ENCODE data around the gene DHX30. TPM values are rescaled to one million over a fixed set of nuclear protein-coding genes. Genes with fewer than 3 reads are reported as not detected.

The DHX30 gene
- total and polyA plus RNA-seq, 9 of the 15 experiments (the other 6 are each of a cell fraction or from before 2014, with no cell fraction given), result 12.3 to 158 (median 79.0) TPM

DNA sequence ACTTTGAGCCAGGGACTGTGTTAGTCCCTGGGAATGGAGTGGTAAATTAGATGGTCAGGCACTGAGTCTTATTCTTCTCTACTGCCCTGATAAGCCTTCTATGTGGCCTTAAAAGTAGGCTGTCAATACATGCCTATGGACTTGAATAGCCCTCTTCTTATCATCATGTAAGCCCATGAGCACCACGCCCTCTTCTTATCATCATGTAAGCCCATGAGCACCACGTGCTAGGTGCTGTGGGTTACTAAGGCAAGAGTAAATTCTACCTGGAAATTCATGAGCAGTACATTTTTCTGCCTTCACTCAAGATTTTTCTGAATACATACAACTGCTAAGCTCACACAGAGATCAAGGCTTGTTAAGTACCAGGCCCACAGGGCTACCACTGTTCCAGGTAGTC, 68.5 kb downstream of the DHX30 start (continued):
- TF ChIP-seq, protein P1, sequence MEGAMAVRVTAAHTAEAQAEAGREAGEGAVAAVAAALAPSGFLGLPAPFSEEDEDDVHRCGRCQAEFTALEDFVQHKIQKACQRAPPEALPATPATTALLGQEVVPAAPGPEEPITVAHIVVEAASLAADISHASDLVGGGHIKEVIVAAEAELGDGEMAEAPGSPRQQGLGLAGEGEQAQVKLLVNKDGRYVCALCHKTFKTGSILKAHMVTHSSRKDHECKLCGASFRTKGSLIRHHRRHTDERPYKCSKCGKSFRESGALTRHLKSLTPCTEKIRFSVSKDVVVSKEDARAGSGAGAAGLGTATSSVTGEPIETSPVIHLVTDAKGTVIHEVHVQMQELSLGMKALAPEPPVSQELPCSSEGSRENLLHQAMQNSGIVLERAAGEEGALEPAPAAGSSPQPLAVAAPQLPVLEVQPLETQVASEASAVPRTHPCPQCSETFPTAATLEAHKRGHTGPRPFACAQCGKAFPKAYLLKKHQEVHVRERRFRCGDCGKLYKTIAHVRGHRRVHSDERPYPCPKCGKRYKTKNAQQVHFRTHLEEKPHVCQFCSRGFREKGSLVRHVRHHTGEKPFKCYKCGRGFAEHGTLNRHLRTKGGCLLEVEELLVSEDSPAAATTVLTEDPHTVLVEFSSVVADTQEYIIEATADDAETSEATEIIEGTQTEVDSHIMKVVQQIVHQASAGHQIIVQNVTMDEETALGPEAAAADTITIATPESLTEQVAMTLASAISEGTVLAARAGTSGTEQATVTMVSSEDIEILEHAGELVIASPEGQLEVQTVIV (CRISPR knock-in tag; IDR thresholded peaks at IDR 0.05; ENCODE audit: borderline replicate concordance), result no peak
- TF ChIP-seq, protein P2, sequence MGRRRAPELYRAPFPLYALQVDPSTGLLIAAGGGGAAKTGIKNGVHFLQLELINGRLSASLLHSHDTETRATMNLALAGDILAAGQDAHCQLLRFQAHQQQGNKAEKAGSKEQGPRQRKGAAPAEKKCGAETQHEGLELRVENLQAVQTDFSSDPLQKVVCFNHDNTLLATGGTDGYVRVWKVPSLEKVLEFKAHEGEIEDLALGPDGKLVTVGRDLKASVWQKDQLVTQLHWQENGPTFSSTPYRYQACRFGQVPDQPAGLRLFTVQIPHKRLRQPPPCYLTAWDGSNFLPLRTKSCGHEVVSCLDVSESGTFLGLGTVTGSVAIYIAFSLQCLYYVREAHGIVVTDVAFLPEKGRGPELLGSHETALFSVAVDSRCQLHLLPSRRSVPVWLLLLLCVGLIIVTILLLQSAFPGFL (CRISPR knock-in tag; IDR thresholded peaks at IDR 0.05), result no peak
- no peak for TF ChIP-seq BRF1 (IDR thresholded peaks at IDR 0.05; ENCODE audit: borderline replicate concordance, extremely low read depth, insufficient read length)
- TF ChIP-seq NFYB (IDR thresholded peaks at IDR 0.05; ENCODE audit: extremely low read depth, insufficient read length), result no peak
- no peak for TF ChIP-seq PHB (CRISPR knock-in tag; IDR thresholded peaks at IDR 0.05)
- TF ChIP-seq, protein P3, sequence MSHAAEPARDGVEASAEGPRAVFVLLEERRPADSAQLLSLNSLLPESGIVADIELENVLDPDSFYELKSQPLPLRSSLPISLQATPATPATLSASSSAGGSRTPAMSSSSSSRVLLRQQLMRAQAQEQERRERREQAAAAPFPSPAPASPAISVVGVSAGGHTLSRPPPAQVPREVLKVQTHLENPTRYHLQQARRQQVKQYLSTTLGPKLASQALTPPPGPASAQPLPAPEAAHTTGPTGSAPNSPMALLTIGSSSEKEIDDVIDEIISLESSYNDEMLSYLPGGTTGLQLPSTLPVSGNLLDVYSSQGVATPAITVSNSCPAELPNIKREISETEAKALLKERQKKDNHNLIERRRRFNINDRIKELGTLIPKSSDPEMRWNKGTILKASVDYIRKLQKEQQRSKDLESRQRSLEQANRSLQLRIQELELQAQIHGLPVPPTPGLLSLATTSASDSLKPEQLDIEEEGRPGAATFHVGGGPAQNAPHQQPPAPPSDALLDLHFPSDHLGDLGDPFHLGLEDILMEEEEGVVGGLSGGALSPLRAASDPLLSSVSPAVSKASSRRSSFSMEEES (CRISPR knock-in tag; IDR thresholded peaks at IDR 0.05), result no peak
- TF ChIP-seq, protein P4, sequence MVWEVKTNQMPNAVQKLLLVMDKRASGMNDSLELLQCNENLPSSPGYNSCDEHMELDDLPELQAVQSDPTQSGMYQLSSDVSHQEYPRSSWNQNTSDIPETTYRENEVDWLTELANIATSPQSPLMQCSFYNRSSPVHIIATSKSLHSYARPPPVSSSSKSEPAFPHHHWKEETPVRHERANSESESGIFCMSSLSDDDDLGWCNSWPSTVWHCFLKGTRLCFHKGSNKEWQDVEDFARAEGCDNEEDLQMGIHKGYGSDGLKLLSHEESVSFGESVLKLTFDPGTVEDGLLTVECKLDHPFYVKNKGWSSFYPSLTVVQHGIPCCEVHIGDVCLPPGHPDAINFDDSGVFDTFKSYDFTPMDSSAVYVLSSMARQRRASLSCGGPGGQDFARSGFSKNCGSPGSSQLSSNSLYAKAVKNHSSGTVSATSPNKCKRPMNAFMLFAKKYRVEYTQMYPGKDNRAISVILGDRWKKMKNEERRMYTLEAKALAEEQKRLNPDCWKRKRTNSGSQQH (CRISPR knock-in tag; IDR thresholded peaks at IDR 0.05), result no peak
- TF ChIP-seq, protein P5, sequence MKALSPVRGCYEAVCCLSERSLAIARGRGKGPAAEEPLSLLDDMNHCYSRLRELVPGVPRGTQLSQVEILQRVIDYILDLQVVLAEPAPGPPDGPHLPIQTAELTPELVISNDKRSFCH (CRISPR knock-in tag; IDR thresholded peaks at IDR 0.05), result no peak
- TF ChIP-seq, protein P5 (tag; IDR thresholded peaks at IDR 0.05), result no peak
- no peak for TF ChIP-seq NFIC (IDR thresholded peaks at IDR 0.05)
- TF ChIP-seq, protein P6, sequence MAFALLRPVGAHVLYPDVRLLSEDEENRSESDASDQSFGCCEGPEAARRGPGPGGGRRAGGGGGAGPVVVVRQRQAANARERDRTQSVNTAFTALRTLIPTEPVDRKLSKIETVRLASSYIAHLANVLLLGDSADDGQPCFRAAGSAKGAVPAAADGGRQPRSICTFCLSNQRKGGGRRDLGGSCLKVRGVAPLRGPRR (CRISPR knock-in tag; IDR thresholded peaks at IDR 0.05), result no peak; the same call in 1 of the 2 replicates
- TF ChIP-seq, protein P7, sequence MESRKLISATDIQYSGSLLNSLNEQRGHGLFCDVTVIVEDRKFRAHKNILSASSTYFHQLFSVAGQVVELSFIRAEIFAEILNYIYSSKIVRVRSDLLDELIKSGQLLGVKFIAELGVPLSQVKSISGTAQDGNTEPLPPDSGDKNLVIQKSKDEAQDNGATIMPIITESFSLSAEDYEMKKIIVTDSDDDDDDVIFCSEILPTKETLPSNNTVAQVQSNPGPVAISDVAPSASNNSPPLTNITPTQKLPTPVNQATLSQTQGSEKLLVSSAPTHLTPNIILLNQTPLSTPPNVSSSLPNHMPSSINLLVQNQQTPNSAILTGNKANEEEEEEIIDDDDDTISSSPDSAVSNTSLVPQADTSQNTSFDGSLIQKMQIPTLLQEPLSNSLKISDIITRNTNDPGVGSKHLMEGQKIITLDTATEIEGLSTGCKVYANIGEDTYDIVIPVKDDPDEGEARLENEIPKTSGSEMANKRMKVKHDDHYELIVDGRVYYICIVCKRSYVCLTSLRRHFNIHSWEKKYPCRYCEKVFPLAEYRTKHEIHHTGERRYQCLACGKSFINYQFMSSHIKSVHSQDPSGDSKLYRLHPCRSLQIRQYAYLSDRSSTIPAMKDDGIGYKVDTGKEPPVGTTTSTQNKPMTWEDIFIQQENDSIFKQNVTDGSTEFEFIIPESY (CRISPR knock-in tag; IDR thresholded peaks at IDR 0.05), result no peak
- TF ChIP-seq, protein P8, sequence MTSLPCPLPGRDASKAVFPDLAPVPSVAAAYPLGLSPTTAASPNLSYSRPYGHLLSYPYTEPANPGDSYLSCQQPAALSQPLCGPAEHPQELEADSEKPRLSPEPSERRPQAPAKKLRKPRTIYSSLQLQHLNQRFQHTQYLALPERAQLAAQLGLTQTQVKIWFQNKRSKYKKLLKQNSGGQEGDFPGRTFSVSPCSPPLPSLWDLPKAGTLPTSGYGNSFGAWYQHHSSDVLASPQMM (CRISPR knock-in tag; IDR thresholded peaks at IDR 0.05), result no peak
- TF ChIP-seq ZFX (CRISPR knock-in tag; IDR thresholded peaks at IDR 0.05), result 0 out of 2 replicates have a peak, but pooled peaks have one; percentile 29
- TF ChIP-seq RBM14 (IDR thresholded peaks at IDR 0.05; ENCODE audit: borderline replicate concordance, insufficient read depth, low read depth, low read length), result no peak
- TF ChIP-seq SUPT5H (IDR thresholded peaks at IDR 0.05), result no peak
- TF ChIP-seq HDAC2 (IDR thresholded peaks at IDR 0.05), result peak; percentile 62; the same call in 1 of the 2 replicates
- no peak for TF ChIP-seq RBM22 (IDR thresholded peaks at IDR 0.05; ENCODE audit: low read depth, low read length, poor library complexity, severe bottlenecking)
